ENCODE data around the gene LTBP3.
A peak's percentile ranks its signal among the peaks of the same experiment; 100 is the strongest.

LTBP3 gene

DNA sequence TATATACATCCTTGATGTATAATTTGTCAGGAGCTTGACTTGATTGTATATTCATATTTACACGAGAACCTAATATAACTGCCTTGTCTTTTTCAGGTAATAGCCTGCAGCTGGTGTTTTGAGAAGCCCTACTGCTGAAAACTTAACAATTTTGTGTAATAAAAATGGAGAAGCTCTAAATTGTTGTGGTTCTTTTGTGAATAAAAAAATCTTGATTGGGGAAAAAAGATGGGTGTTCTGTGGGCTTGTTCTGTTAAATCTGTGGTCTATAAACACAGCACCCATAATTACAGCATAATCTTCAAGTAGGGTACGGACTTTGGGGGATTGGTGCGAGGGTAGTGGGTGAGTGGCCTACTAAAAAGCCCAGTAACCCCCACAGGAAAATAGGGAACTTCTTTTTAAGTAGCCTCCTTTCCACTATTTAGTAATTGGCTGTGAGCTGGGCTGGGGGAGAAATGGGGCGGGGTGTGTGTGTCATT, 51.8 kb downstream of the LTBP3 start:
- peak overlapping the region; percentile 98 for H3K4me3 ChIP-seq (ENCODE audit: low read depth, low read length)
- H3K36me3 ChIP-seq (ENCODE audit: control insufficient read depth in 2 of 2, insufficient read depth in 1 of 2, low read length in 2 of 2) = peaks cover 0 to 55% of the 10 kb centered on the region in 2 experiments; a peak in 2 of 3 replicates

DNA sequence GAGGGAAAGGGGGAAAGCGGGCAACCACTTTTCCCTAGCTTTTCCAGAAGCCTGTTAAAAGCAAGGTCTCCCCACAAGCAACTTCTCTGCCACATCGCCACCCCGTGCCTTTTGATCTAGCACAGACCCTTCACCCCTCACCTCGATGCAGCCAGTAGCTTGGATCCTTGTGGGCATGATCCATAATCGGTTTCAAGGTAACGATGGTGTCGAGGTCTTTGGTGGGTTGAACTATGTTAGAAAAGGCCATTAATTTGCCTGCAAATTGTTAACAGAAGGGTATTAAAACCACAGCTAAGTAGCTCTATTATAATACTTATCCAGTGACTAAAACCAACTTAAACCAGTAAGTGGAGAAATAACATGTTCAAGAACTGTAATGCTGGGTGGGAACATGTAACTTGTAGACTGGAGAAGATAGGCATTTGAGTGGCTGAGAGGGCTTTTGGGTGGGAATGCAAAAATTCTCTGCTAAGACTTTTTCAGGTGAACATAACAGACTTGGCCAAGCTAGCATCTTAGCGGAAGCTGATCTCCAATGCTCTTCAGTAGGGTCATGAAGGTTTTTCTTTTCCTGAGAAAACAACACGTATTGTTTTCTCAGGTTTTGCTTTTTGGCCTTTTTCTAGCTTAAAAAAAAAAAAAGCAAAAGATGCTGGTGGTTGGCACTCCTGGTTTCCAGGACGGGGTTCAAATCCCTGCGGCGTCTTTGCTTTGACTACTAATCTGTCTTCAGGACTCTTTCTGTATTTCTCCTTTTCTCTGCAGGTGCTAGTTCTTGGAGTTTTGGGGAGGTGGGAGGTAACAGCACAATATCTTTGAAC, 52.5 kb downstream of the LTBP3 start:
- H3K9me3 ChIP-seq (ENCODE audit: control insufficient read depth, insufficient read depth, low read depth, low read length) = no peaks in the 10 kb centered on the region
- peak overlapping the region; percentile 21; the same call in 1 of the 2 replicates for H3K27ac ChIP-seq (ENCODE audit: extremely low read depth, low read depth, low read length)
- TF ChIP-seq KLF8 (tag by site-specific recombination; IDR thresholded peaks at IDR 0.05) (0 out of 2 replicates have a peak, but pooled peaks have one; percentile 6), ZNF600 (tag by site-specific recombination; IDR thresholded peaks at IDR 0.05) (peak; percentile 71), ZNF341 (tag by site-specific recombination; IDR thresholded peaks at IDR 0.05; ENCODE audit: low read depth) (0 out of 2 replicates have a peak, but pooled peaks have one; percentile 15), PRDM1 (tag by site-specific recombination; IDR thresholded peaks at IDR 0.05) (no peak; the same call in 1 of the 2 replicates)
- TF ChIP-seq, protein P1, sequence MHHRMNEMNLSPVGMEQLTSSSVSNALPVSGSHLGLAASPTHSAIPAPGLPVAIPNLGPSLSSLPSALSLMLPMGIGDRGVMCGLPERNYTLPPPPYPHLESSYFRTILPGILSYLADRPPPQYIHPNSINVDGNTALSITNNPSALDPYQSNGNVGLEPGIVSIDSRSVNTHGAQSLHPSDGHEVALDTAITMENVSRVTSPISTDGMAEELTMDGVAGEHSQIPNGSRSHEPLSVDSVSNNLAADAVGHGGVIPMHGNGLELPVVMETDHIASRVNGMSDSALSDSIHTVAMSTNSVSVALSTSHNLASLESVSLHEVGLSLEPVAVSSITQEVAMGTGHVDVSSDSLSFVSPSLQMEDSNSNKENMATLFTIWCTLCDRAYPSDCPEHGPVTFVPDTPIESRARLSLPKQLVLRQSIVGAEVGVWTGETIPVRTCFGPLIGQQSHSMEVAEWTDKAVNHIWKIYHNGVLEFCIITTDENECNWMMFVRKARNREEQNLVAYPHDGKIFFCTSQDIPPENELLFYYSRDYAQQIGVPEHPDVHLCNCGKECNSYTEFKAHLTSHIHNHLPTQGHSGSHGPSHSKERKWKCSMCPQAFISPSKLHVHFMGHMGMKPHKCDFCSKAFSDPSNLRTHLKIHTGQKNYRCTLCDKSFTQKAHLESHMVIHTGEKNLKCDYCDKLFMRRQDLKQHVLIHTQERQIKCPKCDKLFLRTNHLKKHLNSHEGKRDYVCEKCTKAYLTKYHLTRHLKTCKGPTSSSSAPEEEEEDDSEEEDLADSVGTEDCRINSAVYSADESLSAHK (tag by site-specific recombination; IDR thresholded peaks at IDR 0.05) = peak; percentile 89
- peak overlapping the region; percentile 98 for H3K4me3 ChIP-seq (ENCODE audit: low read depth, low read length)
- H3K36me3 ChIP-seq (ENCODE audit: control insufficient read depth in 2 of 2, insufficient read depth in 1 of 2, low read length in 2 of 2) = peaks cover 0 to 62% of the 10 kb centered on the region in 2 experiments; a peak in 2 of 3 replicates
- H3K4me1 ChIP-seq (ENCODE audit: control insufficient read depth, insufficient read depth, low read length) = no peaks in the 10 kb centered on the region
- CTCF ChIA-PET = interaction anchor here (0.6 to 7.3 kb wide), 11 partner anchors 8 to 150 kb away, joined by 3 to 69 read pairs (median 4); no protein-coding TSS in a partner anchor
- POLR2A ChIA-PET = interaction anchor here (0.7 to 28.2 kb wide), 17 partner anchors 7 to 244 kb away, joined by 3 to 1129 read pairs (median 9); partner anchors contain the start of genes DPF2, FAM89B, MALAT1 and NEAT1

More for the DNA sequence above, 51.8 kb downstream of the LTBP3 start:
- Histone ChIP-seq H3K9me3 (ENCODE audit: control insufficient read depth, insufficient read depth, low read depth, low read length) (no peaks in the 10 kb centered on the region), H3K27ac (ENCODE audit: extremely low read depth, low read depth, low read length) (no peak overlapping the region; the same call in 1 of the 2 replicates), H3K4me1 (ENCODE audit: control insufficient read depth, insufficient read depth, low read length) (no peaks in the 10 kb centered on the region)
- ChIA-PET CTCF (interaction anchor here (0.6 to 7.3 kb wide), 9 partner anchors 9 to 151 kb away, joined by 3 to 69 read pairs (median 4); no protein-coding TSS in a partner anchor), POLR2A (interaction anchor here (1.0 to 28.2 kb wide), 15 partner anchors 8 to 245 kb away, joined by 3 to 1129 read pairs (median 9); partner anchors contain the start of genes DPF2, MALAT1, NEAT1 and PCNX3)
- TF ChIP-seq, protein P2, sequence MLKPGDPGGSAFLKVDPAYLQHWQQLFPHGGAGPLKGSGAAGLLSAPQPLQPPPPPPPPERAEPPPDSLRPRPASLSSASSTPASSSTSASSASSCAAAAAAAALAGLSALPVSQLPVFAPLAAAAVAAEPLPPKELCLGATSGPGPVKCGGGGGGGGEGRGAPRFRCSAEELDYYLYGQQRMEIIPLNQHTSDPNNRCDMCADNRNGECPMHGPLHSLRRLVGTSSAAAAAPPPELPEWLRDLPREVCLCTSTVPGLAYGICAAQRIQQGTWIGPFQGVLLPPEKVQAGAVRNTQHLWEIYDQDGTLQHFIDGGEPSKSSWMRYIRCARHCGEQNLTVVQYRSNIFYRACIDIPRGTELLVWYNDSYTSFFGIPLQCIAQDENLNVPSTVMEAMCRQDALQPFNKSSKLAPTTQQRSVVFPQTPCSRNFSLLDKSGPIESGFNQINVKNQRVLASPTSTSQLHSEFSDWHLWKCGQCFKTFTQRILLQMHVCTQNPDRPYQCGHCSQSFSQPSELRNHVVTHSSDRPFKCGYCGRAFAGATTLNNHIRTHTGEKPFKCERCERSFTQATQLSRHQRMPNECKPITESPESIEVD (tag by site-specific recombination; IDR thresholded peaks at IDR 0.05) = 0 out of 2 replicates have a peak, but pooled peaks have one; percentile 13
- TF ChIP-seq, protein P3, sequence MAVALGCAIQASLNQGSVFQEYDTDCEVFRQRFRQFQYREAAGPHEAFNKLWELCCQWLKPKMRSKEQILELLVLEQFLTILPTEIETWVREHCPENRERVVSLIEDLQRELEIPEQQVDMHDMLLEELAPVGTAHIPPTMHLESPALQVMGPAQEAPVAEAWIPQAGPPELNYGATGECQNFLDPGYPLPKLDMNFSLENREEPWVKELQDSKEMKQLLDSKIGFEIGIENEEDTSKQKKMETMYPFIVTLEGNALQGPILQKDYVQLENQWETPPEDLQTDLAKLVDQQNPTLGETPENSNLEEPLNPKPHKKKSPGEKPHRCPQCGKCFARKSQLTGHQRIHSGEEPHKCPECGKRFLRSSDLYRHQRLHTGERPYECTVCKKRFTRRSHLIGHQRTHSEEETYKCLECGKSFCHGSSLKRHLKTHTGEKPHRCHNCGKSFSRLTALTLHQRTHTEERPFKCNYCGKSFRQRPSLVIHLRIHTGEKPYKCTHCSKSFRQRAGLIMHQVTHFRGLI (tag by site-specific recombination; IDR thresholded peaks at IDR 0.05) = peak; percentile 27; the same call in 1 of the 2 replicates
- no peak for TF ChIP-seq ZBTB1 (tag by site-specific recombination; IDR thresholded peaks at IDR 0.05)

DNA sequence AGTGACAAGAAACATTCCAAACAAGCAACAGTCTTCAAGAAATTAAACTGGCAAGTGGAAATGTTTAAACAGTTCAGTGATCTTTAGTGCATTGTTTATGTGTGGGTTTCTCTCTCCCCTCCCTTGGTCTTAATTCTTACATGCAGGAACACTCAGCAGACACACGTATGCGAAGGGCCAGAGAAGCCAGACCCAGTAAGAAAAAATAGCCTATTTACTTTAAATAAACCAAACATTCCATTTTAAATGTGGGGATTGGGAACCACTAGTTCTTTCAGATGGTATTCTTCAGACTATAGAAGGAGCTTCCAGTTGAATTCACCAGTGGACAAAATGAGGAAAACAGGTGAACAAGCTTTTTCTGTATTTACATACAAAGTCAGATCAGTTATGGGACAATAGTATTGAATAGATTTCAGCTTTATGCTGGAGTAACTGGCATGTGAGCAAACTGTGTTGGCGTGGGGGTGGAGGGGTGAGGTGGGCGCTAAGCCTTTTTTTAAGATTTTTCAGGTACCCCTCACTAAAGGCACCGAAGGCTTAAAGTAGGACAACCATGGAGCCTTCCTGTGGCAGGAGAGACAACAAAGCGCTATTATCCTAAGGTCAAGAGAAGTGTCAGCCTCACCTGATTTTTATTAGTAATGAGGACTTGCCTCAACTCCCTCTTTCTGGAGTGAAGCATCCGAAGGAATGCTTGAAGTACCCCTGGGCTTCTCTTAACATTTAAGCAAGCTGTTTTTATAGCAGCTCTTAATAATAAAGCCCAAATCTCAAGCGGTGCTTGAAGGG, 53.3 kb downstream of the LTBP3 start:
- Histone ChIP-seq H3K4me3 (ENCODE audit: low read depth, low read length) (peak overlapping the region; percentile 98), H3K27ac (ENCODE audit: extremely low read depth, low read depth, low read length) (0 out of 2 replicates have a peak overlapping the region, but pooled peaks have one; percentile 21), H3K9me3 (ENCODE audit: control insufficient read depth, insufficient read depth, low read depth, low read length) (no peaks in the 10 kb centered on the region), H3K4me1 (ENCODE audit: control insufficient read depth, insufficient read depth, low read length) (no peaks in the 10 kb centered on the region), H3K36me3 (ENCODE audit: control insufficient read depth in 2 of 2, insufficient read depth in 1 of 2, low read length in 2 of 2) (peaks cover 0 to 70% of the 10 kb centered on the region in 2 experiments; a peak in 2 of 3 replicates)
- POLR2A ChIA-PET = interaction anchor here (0.7 to 28.2 kb wide), 10 partner anchors 6 to 243 kb away, joined by 3 to 1129 read pairs (median 23); partner anchors contain the start of genes FAM89B, MALAT1, NEAT1 and POLA2
- TF ChIP-seq PRDM1 (tag by site-specific recombination; IDR thresholded peaks at IDR 0.05) (peak; percentile 29; the same call in 1 of the 2 replicates), ZXDB (tag by site-specific recombination; IDR thresholded peaks at IDR 0.05) (0 out of 2 replicates have a peak, but pooled peaks have one; percentile 6), SP7 (tag by site-specific recombination; IDR thresholded peaks at IDR 0.05) (no peak), FEZF1 (tag by site-specific recombination; IDR thresholded peaks at IDR 0.05) (no peak)
- TF ChIP-seq, protein P4, sequence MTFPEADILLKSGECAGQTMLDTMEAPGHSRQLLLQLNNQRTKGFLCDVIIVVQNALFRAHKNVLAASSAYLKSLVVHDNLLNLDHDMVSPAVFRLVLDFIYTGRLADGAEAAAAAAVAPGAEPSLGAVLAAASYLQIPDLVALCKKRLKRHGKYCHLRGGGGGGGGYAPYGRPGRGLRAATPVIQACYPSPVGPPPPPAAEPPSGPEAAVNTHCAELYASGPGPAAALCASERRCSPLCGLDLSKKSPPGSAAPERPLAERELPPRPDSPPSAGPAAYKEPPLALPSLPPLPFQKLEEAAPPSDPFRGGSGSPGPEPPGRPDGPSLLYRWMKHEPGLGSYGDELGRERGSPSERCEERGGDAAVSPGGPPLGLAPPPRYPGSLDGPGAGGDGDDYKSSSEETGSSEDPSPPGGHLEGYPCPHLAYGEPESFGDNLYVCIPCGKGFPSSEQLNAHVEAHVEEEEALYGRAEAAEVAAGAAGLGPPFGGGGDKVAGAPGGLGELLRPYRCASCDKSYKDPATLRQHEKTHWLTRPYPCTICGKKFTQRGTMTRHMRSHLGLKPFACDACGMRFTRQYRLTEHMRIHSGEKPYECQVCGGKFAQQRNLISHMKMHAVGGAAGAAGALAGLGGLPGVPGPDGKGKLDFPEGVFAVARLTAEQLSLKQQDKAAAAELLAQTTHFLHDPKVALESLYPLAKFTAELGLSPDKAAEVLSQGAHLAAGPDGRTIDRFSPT (tag by site-specific recombination; IDR thresholded peaks at IDR 0.05) = no peak
- CTCF ChIA-PET = interaction anchor here (0.7 to 7.3 kb wide), 6 partner anchors 9 to 114 kb away, joined by 3 to 69 read pairs (median 4); no protein-coding TSS in a partner anchor

Data from HEK293 (cell line).